KMS-11 (cell line): ENCODE data around the gene JAG2.

Experiments used
- H2AFZ ChIP-seq: fragments of 200-600 bp; sonication (generic); 2 replicates; pipeline ENCODE4 v1.6.1; 2016; ENCODE audit warnings: antibody characterized with exemption, mixed run types, low read depth
- H3K27ac ChIP-seq: fragments of 200-600 bp; sonication (generic); 2 replicates; pipeline ENCODE4 v1.6.1; 2016; ENCODE audit warnings: mild to moderate bottlenecking, mixed run types
- H3K27me3 ChIP-seq: fragments of 200-600 bp; sonication (generic); 2 replicates; pipeline ENCODE4 v1.6.1; 2017; ENCODE audit warnings: mild to moderate bottlenecking, low read depth, mixed run types, moderate library complexity; ENCODE audit not compliant: insufficient read depth
- H3K36me3 ChIP-seq: fragments of 200-600 bp; sonication (generic); 2 replicates; pipeline ENCODE4 v1.6.1; 2017; ENCODE audit warnings: mild to moderate bottlenecking, mixed run types; ENCODE audit not compliant: insufficient read depth
- H3K4me1 ChIP-seq: fragments of 200-600 bp; sonication (generic); 2 replicates; pipeline ENCODE4 v1.6.1; 2016; ENCODE audit warnings: mild to moderate bottlenecking, low read depth, mixed run types; ENCODE audit not compliant: poor library complexity, severe bottlenecking
- H3K4me2 ChIP-seq: fragments of 200-600 bp; sonication (generic); 2 replicates; pipeline ENCODE4 v1.7.0; 2016; ENCODE audit warnings: mild to moderate bottlenecking, mixed run types
- H3K4me3 ChIP-seq: fragments of 200-600 bp; sonication (generic); IDR thresholded peaks from 2 replicates; pipeline ENCODE4 v1.6.1; 2017; ENCODE audit warnings: low read depth, low read length, mixed read lengths; ENCODE audit not compliant: insufficient read depth
- H3K79me2 ChIP-seq: fragments of 200-600 bp; sonication (generic); 2 replicates; pipeline ENCODE4 v1.6.1; 2016; ENCODE audit warnings: low read depth, mixed run types; ENCODE audit not compliant: insufficient read depth
- H3K9ac ChIP-seq: fragments of 200-600 bp; sonication (generic); 2 replicates; pipeline ENCODE4 v1.6.1; 2016; ENCODE audit warnings: mild to moderate bottlenecking, mixed run types
- H4K20me1 ChIP-seq: fragments of 200-600 bp; sonication (generic); 2 replicates; pipeline ENCODE4 v1.6.1; 2016; ENCODE audit warnings: mild to moderate bottlenecking, mixed run types; ENCODE audit not compliant: insufficient read depth
- CTCF ChIP-seq: fragments of 200-600 bp; sonication (generic); conservative IDR thresholded peaks from 2 replicates; pipeline ENCODE4 v1.6.1; 2017; ENCODE audit warnings: low read depth, mild to moderate bottlenecking, antibody characterized with exemption, low read length, moderate library complexity, mixed read lengths

JAG2 gene

GRCh38 chr14:105203057-105203531 is 34.5 kb upstream of the JAG2 start:
- H3K4me1 ChIP-seq = no peaks in the 10 kb centered on the region

GRCh38 chr14:105201925-105202513 is 33.4 kb upstream of the JAG2 start:
- Histone ChIP-seq H3K79me2 (no peaks in the 10 kb centered on the region), H3K27me3 (no peaks in the 10 kb centered on the region; the same call in 1 of the 2 replicates), H4K20me1 (no peaks in the 10 kb centered on the region), H2AFZ (no peak overlapping the region), H3K27ac (no peak overlapping the region), H3K4me2 (no peak overlapping the region), H3K9ac (no peak overlapping the region), H3K36me3 (no peaks in the 10 kb centered on the region), H3K4me1 (no peaks in the 10 kb centered on the region), H3K4me3 (no peak overlapping the region)
- TF ChIP-seq CTCF = no peak

More at GRCh38 chr14:105203057-105203531, 34.5 kb upstream of the JAG2 start:
- no peak overlapping the region for H3K27ac ChIP-seq
- no peak overlapping the region for H2AFZ ChIP-seq
- H3K27me3 ChIP-seq = no peaks in the 10 kb centered on the region; the same call in 1 of the 2 replicates
- TF ChIP-seq CTCF = peak; percentile 86
- no peak overlapping the region for H3K4me3 ChIP-seq
- H3K9ac ChIP-seq = no peak overlapping the region
- no peaks in the 10 kb centered on the region for H3K36me3 ChIP-seq
- no peaks in the 10 kb centered on the region for H3K79me2 ChIP-seq
- H4K20me1 ChIP-seq = no peaks in the 10 kb centered on the region
- H3K4me2 ChIP-seq = no peak overlapping the region

- Histone ChIP-seq H3K4me1 (no peaks in the 10 kb centered on the region), H2AFZ (no peak overlapping the region), H3K27ac (no peak overlapping the region), H3K9ac (no peak overlapping the region), H3K4me2 (no peak overlapping the region), H3K4me3 (no peak overlapping the region), H3K79me2 (no peaks in the 10 kb centered on the region), H4K20me1 (no peaks in the 10 kb centered on the region), H3K27me3 (no peaks in the 10 kb centered on the region; the same call in 1 of the 2 replicates), H3K36me3 (no peaks in the 10 kb centered on the region)
- no peak for TF ChIP-seq CTCF
Observed at GRCh38 chr14:105201156-105201924, 32.8 kb upstream of the JAG2 start.

- Histone ChIP-seq H3K79me2 (no peaks in the 10 kb centered on the region), H3K4me2 (no peak overlapping the region), H3K4me3 (no peak overlapping the region), H3K27me3 (peaks cover 4% of the 10 kb centered on the region), H4K20me1 (no peaks in the 10 kb centered on the region), H2AFZ (no peak overlapping the region), H3K27ac (no peak overlapping the region), H3K36me3 (no peaks in the 10 kb centered on the region), H3K9ac (no peak overlapping the region), H3K4me1 (no peaks in the 10 kb centered on the region)
- TF ChIP-seq CTCF = no peak
Observed at GRCh38 chr14:105200641-105201040, 32.1 kb upstream of the JAG2 start.
